H9 (cell line): Measurements from ENCODE around the gene MYLK3. TPM values are rescaled to one million over a fixed set of nuclear protein-coding genes. Genes with fewer than 3 reads are reported as not detected.

ENCODE experiments used
- DNase-seq: peaks from one replicate; pipeline ENCODE4 v3.0.0-alpha.2; 2017
- H2AFZ ChIP-seq: one replicate; pipeline ENCODE4 v1.6.1; 2013; ENCODE audit warnings: mild to moderate bottlenecking, low read length, control low read depth, moderate library complexity
- H2AK5ac ChIP-seq: 2 replicates; pipeline ENCODE4 v1.6.1; 2013; ENCODE audit warnings: low read length, control low read depth, mixed read lengths; ENCODE audit not compliant: insufficient read length
- H2BK120ac ChIP-seq: one replicate; pipeline ENCODE4 v1.6.1; 2013; ENCODE audit warnings: low read depth, mild to moderate bottlenecking, low read length, control low read depth, inconsistent platforms; ENCODE audit not compliant: poor library complexity, severe bottlenecking
- H2BK12ac ChIP-seq: 2 replicates; pipeline ENCODE4 v1.6.1; 2013; ENCODE audit warnings: low read length, control low read depth, mixed read lengths, low read depth; ENCODE audit not compliant: insufficient read length
- H2BK15ac ChIP-seq: 2 replicates; pipeline ENCODE4 v1.6.1; 2013; ENCODE audit warnings: low read depth, low read length, control low read depth
- H2BK20ac ChIP-seq: one replicate; pipeline ENCODE4 v1.6.1; 2013; ENCODE audit warnings: low read depth, mild to moderate bottlenecking, low read length, control low read depth, inconsistent platforms; ENCODE audit not compliant: poor library complexity, severe bottlenecking
- H2BK5ac ChIP-seq: 2 replicates; pipeline ENCODE4 v1.6.1; 2013; ENCODE audit warnings: low read length, control low read depth, mixed read lengths; ENCODE audit not compliant: insufficient read length
- H3K14ac ChIP-seq: 2 replicates; pipeline ENCODE4 v1.6.1; 2013; ENCODE audit warnings: low read length, control low read depth; ENCODE audit not compliant: insufficient read depth
- H3K18ac ChIP-seq: 2 replicates; pipeline ENCODE4 v1.6.1; 2013; ENCODE audit warnings: low read depth, mild to moderate bottlenecking, mixed read lengths, low read length, control low read depth; ENCODE audit not compliant: insufficient read length
- H3K23ac ChIP-seq: 2 replicates; pipeline ENCODE4 v1.6.1; 2013; ENCODE audit warnings: low read length, control low read depth, mixed read lengths, low read depth; ENCODE audit not compliant: insufficient read length
- H3K23me2 ChIP-seq: 2 replicates; pipeline ENCODE4 v1.6.1; 2013; ENCODE audit warnings: low read depth, mild to moderate bottlenecking, mixed read lengths, low read length, control low read depth; ENCODE audit not compliant: insufficient read length, poor library complexity, severe bottlenecking
- H3K27ac ChIP-seq: 2 replicates; pipeline ENCODE4 v1.5.1; 2013; ENCODE audit warnings: low read length, control low read depth, mixed read lengths, low read depth; ENCODE audit not compliant: insufficient read length
- H3K27me3 ChIP-seq: 2 replicates; pipeline ENCODE4 v1.6.1; 2013; ENCODE audit warnings: low read length, control low read depth, inconsistent platforms; ENCODE audit not compliant: insufficient read depth
- H3K4ac ChIP-seq: 2 replicates; pipeline ENCODE4 v1.6.1; 2013; ENCODE audit warnings: low read depth, mild to moderate bottlenecking, control low read depth, inconsistent platforms, low read length, moderate library complexity
- H3K4me1 ChIP-seq: 2 replicates; pipeline ENCODE4 v1.6.1; 2013; ENCODE audit warnings: low read length, control low read depth, inconsistent platforms; ENCODE audit not compliant: insufficient read depth
- H3K4me2 ChIP-seq: 2 replicates; pipeline ENCODE4 v1.6.1; 2013; ENCODE audit warnings: low read length, control low read depth, mixed read lengths; ENCODE audit not compliant: insufficient read length, insufficient read depth
- H3K56ac ChIP-seq: 2 replicates; pipeline ENCODE4 v1.6.1; 2013; ENCODE audit warnings: low read depth, mild to moderate bottlenecking, mixed read lengths, low read length, control low read depth; ENCODE audit not compliant: insufficient read length
- H3K79me1 ChIP-seq: 2 replicates; pipeline ENCODE4 v1.6.1; 2013; ENCODE audit warnings: low read depth, mild to moderate bottlenecking, moderate library complexity, low read length, control low read depth, inconsistent platforms; ENCODE audit not compliant: insufficient read depth, poor library complexity, severe bottlenecking
- H3K79me2 ChIP-seq: 2 replicates; pipeline ENCODE4 v1.6.1; 2013; ENCODE audit warnings: low read length, control low read depth, inconsistent platforms; ENCODE audit not compliant: insufficient read depth
- H3K9ac ChIP-seq: 2 replicates; pipeline ENCODE4 v1.6.1; 2013; ENCODE audit warnings: low read length, control low read depth, mixed read lengths; ENCODE audit not compliant: insufficient read length; ENCODE audit errors: extremely low read depth
- H3K9me3 ChIP-seq: one replicate; pipeline ENCODE4 v1.6.1; 2013; ENCODE audit warnings: low read depth, low read length, inconsistent platforms; ENCODE audit not compliant: control insufficient read depth
- H3T11ph ChIP-seq: one replicate; pipeline ENCODE4 v1.6.1; 2013; ENCODE audit warnings: mild to moderate bottlenecking, low read length, control low read depth, inconsistent platforms
- H4K20me1 ChIP-seq: one replicate; pipeline ENCODE4 v1.6.1; 2013; ENCODE audit not compliant: control insufficient read depth, insufficient read length, insufficient read depth
- H4K5ac ChIP-seq: 2 replicates; pipeline ENCODE4 v1.6.1; 2013; ENCODE audit warnings: low read depth, mild to moderate bottlenecking, mixed read lengths, low read length, control low read depth; ENCODE audit not compliant: insufficient read length
- H4K8ac ChIP-seq: replicated peaks from 2 replicates; pipeline ENCODE4 v1.6.1; 2013; ENCODE audit warnings: low read length, control low read depth, mixed read lengths, low read depth; ENCODE audit not compliant: insufficient read length
- H4K91ac ChIP-seq: 2 replicates; pipeline ENCODE4 v1.6.1; 2013; ENCODE audit warnings: low read depth, mild to moderate bottlenecking, moderate library complexity, mixed read lengths, low read length, control low read depth; ENCODE audit not compliant: insufficient read length
- H3K27ac Mint-ChIP-seq, 3 experiments: 2 replicates in 2 of 3; 3 replicates in 1 of 3; pipeline ENCODE4 v1.8.0; 2020 to 2021; ENCODE audit warnings: mixed read lengths in 3 of 3, mild to moderate bottlenecking in 1 of 3, moderate library complexity in 1 of 3
- H3K27me3 Mint-ChIP-seq: 2 replicates; pipeline ENCODE4 v1.8.0; 2021; ENCODE audit warnings: low read depth, mild to moderate bottlenecking, moderate library complexity, mixed read lengths
- H3K36me3 Mint-ChIP-seq, 3 experiments: 2 replicates in 2 of 3; 3 replicates in 1 of 3; pipeline ENCODE4 v1.8.0; 2020 to 2021; ENCODE audit warnings: low read depth in 3 of 3, mixed read lengths in 3 of 3; ENCODE audit not compliant: insufficient read depth in 1 of 3
- H3K4me1 Mint-ChIP-seq, 2 experiments: 2 replicates each; pipeline ENCODE4 v1.8.0; 2020; ENCODE audit warnings: mixed read lengths in 2 of 2
- H3K4me3 Mint-ChIP-seq, 2 experiments: 2 replicates in 1 of 2; 3 replicates in 1 of 2; pipeline ENCODE4 v1.8.0; 2020 to 2021; ENCODE audit warnings: mild to moderate bottlenecking in 2 of 2, mixed read lengths in 2 of 2, moderate library complexity in 1 of 2
- H3K9me3 Mint-ChIP-seq, 2 experiments: 2 replicates in 1 of 2; 3 replicates in 1 of 2; pipeline ENCODE4 v1.8.0; 2020; ENCODE audit warnings: mild to moderate bottlenecking in 2 of 2, mixed read lengths in 2 of 2, moderate library complexity in 1 of 2
- CTCF ChIP-seq: fragments of 200-600 bp; sonication (generic); conservative IDR thresholded peaks from 3 replicates; pipeline ENCODE4 v1.8.0; 2021; ENCODE audit warnings: antibody characterized with exemption, mild to moderate bottlenecking
- WGBS: extraction: QIAGEN DNeasy Blood & Tissue Kit; methylation state at CpG from one replicate; pipeline ENCODE4 v1.1.7; 2013; ENCODE audit warnings: missing lambda C conversion rate, low lambda C conversion rate, mixed read lengths; ENCODE audit not compliant: insufficient read length; ENCODE audit errors: extremely low coverage; 5-methylcytosine and 5-hydroxymethylcytosine counted together
- total RNA-seq: library from RNA; stranded (reverse); gene quantifications from 2 replicates; pipeline ENCODE4 v1.2.1, GENCODE V29; 2021

MYLK3 gene
- total RNA-seq, 1 experiment from 2014 or later, result 0.90 TPM

- Histone ChIP-seq H4K8ac (no peak overlapping the region), H4K5ac (no peak overlapping the region), H3T11ph (no peak overlapping the region), H3K79me2 (no peaks in the 10 kb centered on the region), H3K27ac (no peak overlapping the region), H2BK15ac (no peak overlapping the region), H2BK12ac (no peak overlapping the region), H3K27me3 (no peaks in the 10 kb centered on the region), H3K4me1 (no peaks in the 10 kb centered on the region), H3K56ac (no peak overlapping the region), H3K23ac (no peak overlapping the region), H3K14ac (no peak overlapping the region), H2AK5ac (no peak overlapping the region), H2BK120ac (no peak overlapping the region), H3K79me1 (no peaks in the 10 kb centered on the region), H3K9me3 (no peaks in the 10 kb centered on the region), H4K91ac (no peak overlapping the region), H2AFZ (no peak overlapping the region), H3K23me2 (no peaks in the 10 kb centered on the region), H2BK20ac (no peak overlapping the region), H3K4me2 (no peak overlapping the region), H2BK5ac (no peak overlapping the region), H3K9ac (no peak overlapping the region), H4K20me1 (no peaks in the 10 kb centered on the region), H3K4ac (no peak overlapping the region), H3K18ac (no peak overlapping the region)
- Mint-ChIP-seq H3K4me1 (no peaks in the 10 kb centered on the region), H3K27ac (no peak overlapping the region; a peak in 1 of 7 replicates), H3K36me3 (no peaks in the 10 kb centered on the region; a peak in 1 of 7 replicates), H3K9me3 (no peaks in the 10 kb centered on the region; a peak in 2 of 5 replicates), H3K4me3 (no peak overlapping the region), H3K27me3 (no peaks in the 10 kb centered on the region; the same call in 1 of the 2 replicates)
- no peak for TF ChIP-seq CTCF
- WGBS, result no CpG with 5 or more reads among the region's 23 CpGs
- DNase-seq, result no peak
Observed at GRCh38 chr16:46731691-46732555, 16.2 kb downstream of the MYLK3 start.
